MCF 10A (cell line): ENCODE data around the gene ITGB1. TPM values are rescaled to one million over a fixed set of nuclear protein-coding genes. Genes with fewer than 3 reads are reported as not detected.

Source experiments
- BruUV-seq: library from RNA; stranded (reverse); fragments of 400-500 nt; replicated peaks from 2 replicates; lab custom pipeline; 2021; lab: Mats Ljungman, UMichigan
- CTCF ChIA-PET: fragments of 300-600 bp; sonication (Branson Sonifier 250); formaldehyde crosslinking; extraction: SDS; loops from one replicate; lab custom pipeline; 2021; ENCODE audit warnings: antibody characterized with exemption, inconsistent platforms; lab: Yijun Ruan, JAX
- POLR2A ChIA-PET: fragments of 300-600, 350-650 bp; sonication (Branson Sonifier 250); formaldehyde crosslinking; extraction: SDS; loops from one replicate; lab custom pipeline; 2020; ENCODE audit warnings: antibody characterized with exemption, inconsistent platforms; lab: Yijun Ruan, JAX
- DNase-seq: peaks from one replicate; pipeline ENCODE4 v3.0.0-alpha.2; 2018; ENCODE audit not compliant: unreplicated experiment
- H3K27ac Mint-ChIP-seq: one replicate; pipeline ENCODE4 v1.8.0; 2022; ENCODE audit warnings: mild to moderate bottlenecking, low read depth, mixed read lengths; ENCODE audit not compliant: unreplicated experiment
- H3K27me3 Mint-ChIP-seq: one replicate; pipeline ENCODE4 v1.8.0; 2022; ENCODE audit warnings: mixed read lengths; ENCODE audit not compliant: insufficient read depth, unreplicated experiment
- H3K36me3 Mint-ChIP-seq: one replicate; pipeline ENCODE4 v1.8.0; 2022; ENCODE audit warnings: mild to moderate bottlenecking, moderate library complexity, mixed read lengths; ENCODE audit not compliant: insufficient read depth, unreplicated experiment
- H3K4me1 Mint-ChIP-seq: one replicate; pipeline ENCODE4 v1.8.0; 2022; ENCODE audit warnings: mixed read lengths; ENCODE audit not compliant: insufficient read depth, unreplicated experiment
- H3K4me3 Mint-ChIP-seq: one replicate; pipeline ENCODE4 v1.8.0; 2022; ENCODE audit warnings: mild to moderate bottlenecking, moderate library complexity, mixed read lengths; ENCODE audit not compliant: unreplicated experiment
- H3K9me3 Mint-ChIP-seq: one replicate; pipeline ENCODE4 v1.8.0; 2022; ENCODE audit warnings: mixed read lengths; ENCODE audit not compliant: unreplicated experiment
- intact Hi-C: fragments of 100-400 bp; cut with micrococcal nuclease; formaldehyde crosslinking; loops from 2 replicates; pipeline ENCODE4 v1.14.1; 2022
- total RNA-seq: library from RNA; stranded (reverse); gene quantifications from 2 replicates; pipeline ENCODE4 v1.2.3, GENCODE V29; 2022
- TF ChIP-seq, protein P1 (sequence below): fragments of 200-600 bp; IDR thresholded peaks from one replicate; pipeline ENCODE4 v1.8.0; 2022; ENCODE audit warnings: antibody characterized with exemption, mild to moderate bottlenecking; ENCODE audit not compliant: unreplicated experiment

Gene ITGB1
- total RNA-seq, 1 experiment from 2014 or later = 703 TPM

DNA sequence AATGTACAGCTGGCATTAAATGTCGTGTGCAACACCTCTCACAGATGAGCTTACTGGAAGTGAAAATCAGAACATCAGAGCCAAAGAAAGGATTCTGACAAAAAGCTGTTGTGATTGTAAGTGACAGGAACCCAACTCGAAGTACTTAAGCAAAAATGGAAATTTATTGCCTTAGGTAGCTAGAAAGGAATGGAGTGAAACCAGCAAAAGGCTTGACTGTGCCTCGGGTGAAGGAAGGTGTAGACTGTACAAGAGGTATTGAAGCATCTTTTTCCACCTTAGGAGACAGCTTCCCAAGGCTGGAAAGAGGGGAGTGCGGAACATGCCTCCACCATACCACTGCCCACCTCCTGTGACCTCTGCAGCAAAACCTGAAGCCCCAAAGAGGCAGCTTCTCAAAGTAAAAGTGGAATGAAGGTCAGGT, 27.3 kb upstream of the ITGB1 start:
- no peaks in the 10 kb centered on the region for H3K27me3 Mint-ChIP-seq
- intact Hi-C loops = no loop called here
- peaks cover 32% of the 10 kb centered on the region for H3K4me1 Mint-ChIP-seq

DNA sequence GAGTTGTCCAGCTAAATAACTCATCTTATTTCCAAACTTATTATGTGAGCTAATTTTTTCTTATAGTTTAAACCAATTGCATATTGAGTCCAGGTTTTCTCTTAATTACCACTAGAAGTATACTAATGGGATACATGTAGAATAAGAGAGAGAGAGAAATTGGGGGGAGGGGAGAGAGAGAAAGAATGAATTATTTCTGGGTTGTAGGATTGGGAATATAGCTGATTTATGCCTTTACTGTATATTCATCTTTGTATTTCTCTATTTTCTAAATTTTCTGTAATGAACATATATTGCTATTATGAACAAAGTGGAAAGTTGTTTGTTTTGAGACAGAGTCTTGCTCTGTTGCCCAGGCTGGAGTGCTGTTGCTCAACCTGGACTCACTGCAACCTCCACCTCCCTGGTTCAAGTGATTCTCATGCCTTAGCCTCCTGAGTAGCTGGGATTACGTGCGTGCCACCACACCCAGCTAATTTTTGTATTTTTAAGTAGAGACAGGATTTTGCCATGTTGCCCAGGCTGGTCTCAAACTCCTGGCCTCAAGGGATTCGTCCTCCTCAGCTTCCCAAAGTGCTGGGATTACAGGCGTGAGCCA, 26.1 kb upstream of the ITGB1 start:
- intact Hi-C loops = no loop called here
- Mint-ChIP-seq H3K9me3 (no peaks in the 10 kb centered on the region), H3K27ac (peak overlapping the region; percentile 99), H3K4me1 (peaks cover 34% of the 10 kb centered on the region), H3K36me3 (no peaks in the 10 kb centered on the region), H3K27me3 (no peaks in the 10 kb centered on the region), H3K4me3 (no peak overlapping the region)
- TF ChIP-seq, protein P1, sequence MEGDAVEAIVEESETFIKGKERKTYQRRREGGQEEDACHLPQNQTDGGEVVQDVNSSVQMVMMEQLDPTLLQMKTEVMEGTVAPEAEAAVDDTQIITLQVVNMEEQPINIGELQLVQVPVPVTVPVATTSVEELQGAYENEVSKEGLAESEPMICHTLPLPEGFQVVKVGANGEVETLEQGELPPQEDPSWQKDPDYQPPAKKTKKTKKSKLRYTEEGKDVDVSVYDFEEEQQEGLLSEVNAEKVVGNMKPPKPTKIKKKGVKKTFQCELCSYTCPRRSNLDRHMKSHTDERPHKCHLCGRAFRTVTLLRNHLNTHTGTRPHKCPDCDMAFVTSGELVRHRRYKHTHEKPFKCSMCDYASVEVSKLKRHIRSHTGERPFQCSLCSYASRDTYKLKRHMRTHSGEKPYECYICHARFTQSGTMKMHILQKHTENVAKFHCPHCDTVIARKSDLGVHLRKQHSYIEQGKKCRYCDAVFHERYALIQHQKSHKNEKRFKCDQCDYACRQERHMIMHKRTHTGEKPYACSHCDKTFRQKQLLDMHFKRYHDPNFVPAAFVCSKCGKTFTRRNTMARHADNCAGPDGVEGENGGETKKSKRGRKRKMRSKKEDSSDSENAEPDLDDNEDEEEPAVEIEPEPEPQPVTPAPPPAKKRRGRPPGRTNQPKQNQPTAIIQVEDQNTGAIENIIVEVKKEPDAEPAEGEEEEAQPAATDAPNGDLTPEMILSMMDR = no peak
- no TSS peak for BruUV-seq
- POLR2A ChIA-PET = interaction anchor here (0.7 to 10.3 kb wide), 9 partner anchors 9 to 150 kb away, joined by 3 to 335 read pairs (median 13); partner anchors contain the start of gene ITGB1
- CTCF ChIA-PET = interaction anchor here (0.6 to 1.6 kb wide), 7 partner anchors 19 to 727 kb away, joined by 3 to 6 read pairs (median 4); no protein-coding TSS in a partner anchor
- DNase-seq = no peak

More for the DNA sequence above, 27.3 kb upstream of the ITGB1 start:
- Mint-ChIP-seq H3K27ac (peak overlapping the region; percentile 39), H3K9me3 (no peaks in the 10 kb centered on the region), H3K36me3 (no peaks in the 10 kb centered on the region), H3K4me3 (no peak overlapping the region)
- ChIA-PET POLR2A (interaction anchor here (0.7 to 10.3 kb wide), 7 partner anchors 10 to 786 kb away, joined by 3 to 335 read pairs (median 5); partner anchors contain the start of gene ITGB1), CTCF (interaction anchor here (1.6 kb wide), 1 partner anchor 19 kb away, joined by 6 read pairs; no protein-coding TSS in a partner anchor)
- TF ChIP-seq, protein P1 = no peak
- no peak for DNase-seq
- BruUV-seq = no TSS peak

DNA sequence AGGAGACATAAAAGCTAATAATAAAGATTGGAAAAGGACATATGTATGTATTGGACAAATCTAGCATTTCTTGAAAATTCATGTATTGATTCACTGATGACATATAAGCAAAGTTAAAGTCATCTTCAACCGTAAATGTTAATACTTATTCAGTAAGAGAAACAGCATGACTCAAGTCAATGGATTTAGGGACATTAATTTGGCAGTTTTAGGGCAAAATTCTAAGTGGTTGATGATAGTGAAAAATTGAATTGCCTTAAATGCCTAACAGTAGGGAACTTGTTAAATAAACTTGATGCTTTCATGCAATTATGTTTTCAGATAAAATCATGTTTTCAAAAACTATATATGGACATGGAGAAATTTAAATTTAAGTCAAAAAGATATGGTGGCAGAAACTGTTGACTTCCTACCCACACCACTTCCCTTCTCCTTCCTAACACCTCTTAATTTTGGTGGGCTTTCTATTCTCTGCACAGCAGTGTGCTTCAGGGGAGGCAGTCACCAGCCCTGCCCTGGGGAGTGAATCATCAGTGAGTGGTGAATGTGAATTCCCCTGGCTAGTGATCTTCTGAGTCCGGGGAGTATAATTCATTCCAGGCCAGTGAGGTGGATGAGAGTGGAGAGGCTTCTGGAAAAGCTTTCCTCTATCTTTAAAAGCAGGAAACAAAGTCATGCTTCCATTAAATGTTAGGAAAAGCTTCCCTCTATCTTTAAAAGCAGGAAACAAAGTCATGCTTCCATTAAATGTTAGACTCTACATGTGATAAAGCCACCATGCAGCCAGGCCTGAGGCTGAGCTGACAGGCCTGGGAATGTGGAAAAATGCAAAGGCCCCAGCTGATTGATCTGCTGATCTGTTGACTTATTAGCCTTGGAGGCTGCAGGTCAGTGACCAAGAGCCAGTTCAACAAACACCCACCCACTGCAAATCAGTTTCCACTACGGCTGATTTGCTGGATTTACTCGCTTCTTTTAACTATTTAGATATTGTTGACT, 25.2 kb upstream of the ITGB1 start:
- Mint-ChIP-seq H3K4me3 (no peak overlapping the region), H3K4me1 (peaks cover 34% of the 10 kb centered on the region), H3K36me3 (no peaks in the 10 kb centered on the region), H3K9me3 (no peaks in the 10 kb centered on the region), H3K27me3 (no peaks in the 10 kb centered on the region), H3K27ac (peak overlapping the region; percentile 99)
- ChIA-PET POLR2A (interaction anchor here (0.6 to 10.3 kb wide), 13 partner anchors 8 to 1299 kb away, joined by 3 to 335 read pairs (median 13); partner anchors contain the start of gene ITGB1), CTCF (interaction anchor here (0.6 to 1.5 kb wide), 4 partner anchors 20 to 162 kb away, joined by 4 to 5 read pairs (median 4); no protein-coding TSS in a partner anchor)
- intact Hi-C loops = no loop called here
- TSS peak; percentile 1 for BruUV-seq
- peak; percentile 85 for DNase-seq
- TF ChIP-seq, protein P1 = no peak
